ENCODE results near the gene KRTAP12-4.

Gene KRTAP12-4

GRCh38 chr21:44613386-44614155 is 40.9 kb downstream of the KRTAP12-4 start:
- no peak overlapping the region for H3K4me3 ChIP-seq (ENCODE audit: insufficient read depth, low read length, poor library complexity, severe bottlenecking)
- H3K9me3 ChIP-seq (ENCODE audit: insufficient read depth, low read length), result no peaks in the 10 kb centered on the region
- H3K9me2 ChIP-seq (replicated peaks; ENCODE audit: insufficient read depth, low read length), result no peaks in the 10 kb centered on the region
- no peak overlapping the region for H3K4me2 ChIP-seq (ENCODE audit: low read depth, low read length, poor library complexity, severe bottlenecking)
- H3K79me2 ChIP-seq (ENCODE audit: insufficient read depth, low read length), result no peaks in the 10 kb centered on the region
- no peak overlapping the region for H3K9ac ChIP-seq (ENCODE audit: low read length)
- H3K27ac ChIP-seq (ENCODE audit: low read depth, low read length), result no peak overlapping the region
- TF ChIP-seq EZH2phosphoT487 (conservative IDR thresholded peaks at IDR 0.05; ENCODE audit: low read length), result no peak
- TF ChIP-seq CTCF (IDR thresholded peaks at IDR 0.05; ENCODE audit: insufficient read depth, low read length, poor library complexity, severe bottlenecking), result no peak
- H2AFZ ChIP-seq (ENCODE audit: low read depth, low read length, severe bottlenecking), result no peak overlapping the region
- H3F3A ChIP-seq (ENCODE audit: insufficient read depth), result no peaks in the 10 kb centered on the region
- H3K36me3 ChIP-seq (ENCODE audit: low read length), result no peaks in the 10 kb centered on the region
- no peaks in the 10 kb centered on the region for H3K27me3 ChIP-seq (ENCODE audit: low read length)
- no peaks in the 10 kb centered on the region for H4K20me1 ChIP-seq (ENCODE audit: low read depth, low read length)

GRCh38 chr21:44612669-44613229 is 41.7 kb downstream of the KRTAP12-4 start:
- H3K27ac ChIP-seq (ENCODE audit: low read depth, low read length), result no peak overlapping the region
- H3K4me2 ChIP-seq (ENCODE audit: low read depth, low read length, poor library complexity, severe bottlenecking), result no peak overlapping the region
- H3K4me3 ChIP-seq (ENCODE audit: insufficient read depth, low read length, poor library complexity, severe bottlenecking), result no peak overlapping the region
- H3K9me2 ChIP-seq (replicated peaks; ENCODE audit: insufficient read depth, low read length), result no peaks in the 10 kb centered on the region
- H2AFZ ChIP-seq (ENCODE audit: low read depth, low read length, severe bottlenecking), result no peak overlapping the region
- H3K27me3 ChIP-seq (ENCODE audit: low read length), result no peaks in the 10 kb centered on the region
- no peaks in the 10 kb centered on the region for H3K36me3 ChIP-seq (ENCODE audit: low read length)
- TF ChIP-seq EZH2phosphoT487 (conservative IDR thresholded peaks at IDR 0.05; ENCODE audit: low read length), result no peak
- TF ChIP-seq CTCF (IDR thresholded peaks at IDR 0.05; ENCODE audit: insufficient read depth, low read length, poor library complexity, severe bottlenecking), result no peak
- no peak overlapping the region for H3K9ac ChIP-seq (ENCODE audit: low read length)
- H3K79me2 ChIP-seq (ENCODE audit: insufficient read depth, low read length), result no peaks in the 10 kb centered on the region
- H3K9me3 ChIP-seq (ENCODE audit: insufficient read depth, low read length), result no peaks in the 10 kb centered on the region
- H4K20me1 ChIP-seq (ENCODE audit: low read depth, low read length), result no peaks in the 10 kb centered on the region
- H3F3A ChIP-seq (ENCODE audit: insufficient read depth), result no peaks in the 10 kb centered on the region

GRCh38 chr21:44612029-44612486 is 42.4 kb downstream of the KRTAP12-4 start, which contains the start of gene KRTAP10-8:
TSS of gene KRTAP10-8 (plus strand) at chr21:44612079. CDS start at chr21:44612101, 22 bp downstream.
- no peak within 1 kb of the TSS for H3K9ac ChIP-seq (ENCODE audit: low read length)
- no peak within 1 kb of the TSS for H2AFZ ChIP-seq (ENCODE audit: low read depth, low read length, severe bottlenecking)
- no peak within 1 kb of the TSS for H3K27ac ChIP-seq (ENCODE audit: low read depth, low read length)
- H4K20me1 ChIP-seq (ENCODE audit: low read depth, low read length), result no peaks in the 10 kb centered on the region
- no peak within 1 kb of the TSS for H3K4me2 ChIP-seq (ENCODE audit: low read depth, low read length, poor library complexity, severe bottlenecking)
- TF ChIP-seq EZH2phosphoT487 (conservative IDR thresholded peaks at IDR 0.05; ENCODE audit: low read length) (no peak), CTCF (IDR thresholded peaks at IDR 0.05; ENCODE audit: insufficient read depth, low read length, poor library complexity, severe bottlenecking) (no peak)
- no peaks in the 10 kb centered on the region for H3K27me3 ChIP-seq (ENCODE audit: low read length)
- no peaks in the 10 kb centered on the region for H3K9me3 ChIP-seq (ENCODE audit: insufficient read depth, low read length)
- H3F3A ChIP-seq (ENCODE audit: insufficient read depth), result no peaks in the 10 kb centered on the region
- no peak within 1 kb of the TSS for H3K4me3 ChIP-seq (ENCODE audit: insufficient read depth, low read length, poor library complexity, severe bottlenecking)
- H3K9me2 ChIP-seq (replicated peaks; ENCODE audit: insufficient read depth, low read length), result no peaks in the 10 kb centered on the region
- no peaks in the 10 kb centered on the region for H3K79me2 ChIP-seq (ENCODE audit: insufficient read depth, low read length)
- H3K36me3 ChIP-seq (ENCODE audit: low read length), result no peaks in the 10 kb centered on the region
